Muscle layer of duodenum (tissue), 2 donors: ENCODE data around the gene ARL16.

ENCODE experiments used
- H3K27ac ChIP-seq: one replicate; pipeline ENCODE4 v1.7.0; 2013; ENCODE audit warnings: mild to moderate bottlenecking, low read length
- H3K27me3 ChIP-seq: one replicate; pipeline ENCODE4 v1.7.0; 2013; ENCODE audit warnings: low read depth, mild to moderate bottlenecking, control low read depth, low read length
- H3K36me3 ChIP-seq, 2 donors: one replicate each; pipeline ENCODE4 v1.7.0; 2013; ENCODE audit warnings: low read length in 2 of 2, control low read depth in 1 of 2, mild to moderate bottlenecking in 1 of 2; ENCODE audit not compliant: insufficient read depth in 2 of 2, control insufficient read depth in 1 of 2
- H3K4me1 ChIP-seq, 2 donors: one replicate each; pipeline ENCODE4 v1.7.0; 2013; ENCODE audit warnings: low read length in 2 of 2, mild to moderate bottlenecking in 2 of 2, control low read depth in 1 of 2, moderate library complexity in 1 of 2; ENCODE audit not compliant: insufficient read depth in 2 of 2, control insufficient read depth in 1 of 2
- H3K4me3 ChIP-seq, 2 donors: one replicate each; pipeline ENCODE4 v1.7.0; 2013; ENCODE audit warnings: low read length in 2 of 2, low read depth in 1 of 2, mild to moderate bottlenecking in 1 of 2
- H3K9me3 ChIP-seq, 2 donors: one replicate each; pipeline ENCODE4 v1.7.0; 2013; ENCODE audit warnings: low read length in 2 of 2, control low read depth in 1 of 2, mild to moderate bottlenecking in 1 of 2; ENCODE audit not compliant: control insufficient read depth in 1 of 2
- donor health status: healthy.

The ARL16 gene

DNA sequence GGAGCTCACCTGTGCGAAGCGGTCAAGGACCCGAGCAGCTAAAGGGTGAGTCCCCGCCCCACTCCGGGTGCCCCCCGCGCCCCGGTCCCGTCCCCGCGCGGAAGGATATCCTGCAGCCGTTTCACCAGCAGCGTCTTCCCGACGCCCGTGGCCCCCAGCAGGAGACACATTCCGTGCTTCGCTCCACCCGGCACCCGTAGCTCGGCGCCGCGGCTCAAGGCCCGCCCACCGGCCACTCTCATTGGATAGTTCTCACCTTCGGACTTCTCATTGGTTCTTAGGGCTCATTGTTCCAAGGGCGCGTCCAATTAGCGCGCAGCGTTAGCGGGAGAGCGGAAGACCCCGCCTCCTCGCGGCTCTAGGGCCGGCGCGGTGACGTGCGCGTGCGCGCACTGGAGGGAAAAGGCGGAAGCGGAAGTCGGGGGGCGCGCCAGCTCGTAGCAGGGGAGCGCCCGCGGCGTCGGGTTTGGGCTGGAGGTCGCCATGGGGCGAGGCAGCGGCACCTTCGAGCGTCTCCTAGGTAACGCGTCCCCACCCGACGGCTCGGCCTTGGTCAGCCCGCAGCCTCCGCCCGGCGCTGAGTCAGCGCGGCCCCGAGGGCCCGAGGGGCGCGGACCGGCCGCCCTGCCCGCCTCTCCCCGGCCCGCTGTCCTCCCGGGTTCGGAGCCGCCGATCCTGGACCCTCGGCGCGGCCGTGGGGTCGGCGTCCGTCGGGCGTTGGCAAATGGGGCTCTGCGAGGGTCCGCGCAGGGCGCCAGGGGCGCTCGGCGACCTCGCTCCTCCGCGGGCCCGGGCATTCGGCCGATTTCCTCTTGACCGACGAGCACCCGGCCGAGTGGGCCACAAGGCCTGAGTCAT, at the start of gene ARL16, which contains the start of gene HGS:
TSS of gene ARL16 (minus strand) at position 214 of the 858 bp plus-strand sequence. CDS start at position 170, 44 bp downstream.
TSS of gene HGS (plus strand) at position 428 of the 858 bp plus-strand sequence. CDS start at position 484, 56 bp downstream.
- H3K4me1 ChIP-seq: peaks cover 9 to 25% of the 10 kb centered on the region in 2 donors
- peak within 1 kb of the TSS; percentile 81 to 82 for H3K4me3 ChIP-seq
- peaks cover 21 to 44% of the 10 kb centered on the region in 2 donors for H3K36me3 ChIP-seq
- peak within 1 kb of the TSS; percentile 56 for H3K27ac ChIP-seq
- no peaks in the 10 kb centered on the region for H3K27me3 ChIP-seq
- no peaks in the 10 kb centered on the region for H3K9me3 ChIP-seq

DNA sequence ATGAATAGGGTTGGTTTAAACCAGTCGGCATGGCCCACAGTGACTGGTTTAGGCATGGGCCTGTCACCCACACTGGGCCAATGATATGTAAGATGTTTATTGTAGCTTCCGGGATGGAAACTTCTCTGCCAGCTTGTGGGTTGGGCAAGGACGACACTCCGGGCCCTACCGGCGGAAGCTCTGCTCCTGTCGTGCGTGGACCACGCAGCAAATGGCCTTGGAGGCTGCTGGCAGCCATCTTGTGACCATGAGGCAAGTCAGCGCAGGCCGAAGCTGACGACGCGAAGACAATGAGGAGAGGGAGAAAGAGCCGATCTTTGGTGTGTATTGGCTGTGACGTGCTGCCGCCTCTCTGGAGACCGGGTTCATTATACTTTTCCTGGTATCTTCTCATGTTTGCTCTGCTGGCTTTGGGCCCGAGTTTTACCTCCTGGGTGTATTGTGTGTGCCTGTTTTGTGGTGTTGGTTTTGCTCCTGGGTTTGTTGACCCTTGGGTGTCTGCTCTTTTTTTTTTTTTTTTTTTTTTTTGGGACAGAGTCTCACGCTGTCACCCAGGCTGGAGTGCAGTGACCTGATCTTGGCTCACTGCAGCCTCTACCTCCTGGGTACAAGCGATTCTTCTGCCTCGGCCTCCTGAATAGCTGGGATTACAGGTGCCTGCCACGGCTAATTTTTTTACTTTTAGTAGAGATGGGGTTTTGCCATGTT, 43.9 kb upstream of the ARL16 start:
- H3K4me3 ChIP-seq: no peak overlapping the region
- no peaks in the 10 kb centered on the region for H3K27me3 ChIP-seq
- no peaks in the 10 kb centered on the region for H3K9me3 ChIP-seq
- H3K27ac ChIP-seq: no peak overlapping the region
- no peaks in the 10 kb centered on the region for H3K36me3 ChIP-seq
- H3K4me1 ChIP-seq: no peaks in the 10 kb centered on the region

- H3K4me3 ChIP-seq: no peak overlapping the region
- H3K27me3 ChIP-seq: no peaks in the 10 kb centered on the region
- H3K27ac ChIP-seq: no peak overlapping the region
- no peaks in the 10 kb centered on the region for H3K9me3 ChIP-seq
- H3K36me3 ChIP-seq: no peaks in the 10 kb centered on the region
- H3K4me1 ChIP-seq: no peaks in the 10 kb centered on the region
Measured at GRCh38 chr17:81726004-81726403, 42.4 kb upstream of the ARL16 start.

GRCh38 chr17:81725439-81725838, 41.8 kb upstream of the ARL16 start:
- Histone ChIP-seq H3K27ac (no peak overlapping the region), H3K27me3 (no peaks in the 10 kb centered on the region), H3K4me1 (no peaks in the 10 kb centered on the region)

DNA sequence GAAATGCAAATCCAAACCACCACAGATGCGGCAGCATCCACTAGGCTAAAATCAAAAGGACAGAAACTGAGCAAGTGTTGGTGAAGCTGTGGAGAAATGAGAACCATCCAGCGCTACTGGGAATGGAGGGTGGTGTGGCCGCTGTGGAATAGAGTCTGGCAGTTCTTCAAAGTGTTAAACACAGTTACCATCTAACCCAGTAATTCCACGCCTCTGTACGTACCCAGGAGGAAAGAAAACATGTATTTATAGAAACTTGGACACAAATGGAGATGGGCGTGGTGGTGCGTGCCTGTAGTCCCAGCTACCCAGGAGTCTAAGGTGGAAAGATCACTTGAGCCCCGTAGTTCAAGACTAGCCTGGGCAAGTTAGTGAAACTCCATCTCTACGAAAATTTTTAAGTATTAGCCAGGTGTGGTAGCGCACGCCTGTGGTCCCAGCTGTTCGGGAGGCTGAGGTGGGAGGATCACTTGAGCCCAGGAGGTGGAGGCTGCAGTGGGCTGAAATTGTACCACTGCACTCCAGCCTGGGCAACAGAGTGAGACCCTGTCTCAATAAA, 40.1 kb upstream of the ARL16 start:
- no peaks in the 10 kb centered on the region for H3K27me3 ChIP-seq
- no peaks in the 10 kb centered on the region for H3K9me3 ChIP-seq
- no peak overlapping the region for H3K27ac ChIP-seq
- no peaks in the 10 kb centered on the region for H3K36me3 ChIP-seq
- H3K4me1 ChIP-seq: no peaks in the 10 kb centered on the region
- H3K4me3 ChIP-seq: no peak overlapping the region

More at GRCh38 chr17:81725439-81725838, 41.8 kb upstream of the ARL16 start:
- Histone ChIP-seq H3K36me3 (no peaks in the 10 kb centered on the region), H3K4me3 (no peak overlapping the region), H3K9me3 (no peaks in the 10 kb centered on the region)

- Histone ChIP-seq H3K36me3 (no peaks in the 10 kb centered on the region), H3K27ac (no peak overlapping the region)
Measured at GRCh38 chr17:81722184-81723120, 38.9 kb upstream of the ARL16 start.

GRCh38 chr17:81720267-81721071, 36.9 kb upstream of the ARL16 start:
- no peaks in the 10 kb centered on the region for H3K9me3 ChIP-seq
- no peaks in the 10 kb centered on the region for H3K27me3 ChIP-seq
- no peak overlapping the region for H3K4me3 ChIP-seq
- H3K27ac ChIP-seq: no peak overlapping the region
- no peaks in the 10 kb centered on the region for H3K36me3 ChIP-seq
- no peaks in the 10 kb centered on the region for H3K4me1 ChIP-seq

More at GRCh38 chr17:81722184-81723120, 38.9 kb upstream of the ARL16 start:
- H3K27me3 ChIP-seq: no peaks in the 10 kb centered on the region
- H3K9me3 ChIP-seq: no peaks in the 10 kb centered on the region
- no peak overlapping the region for H3K4me3 ChIP-seq
- H3K4me1 ChIP-seq: no peaks in the 10 kb centered on the region

DNA sequence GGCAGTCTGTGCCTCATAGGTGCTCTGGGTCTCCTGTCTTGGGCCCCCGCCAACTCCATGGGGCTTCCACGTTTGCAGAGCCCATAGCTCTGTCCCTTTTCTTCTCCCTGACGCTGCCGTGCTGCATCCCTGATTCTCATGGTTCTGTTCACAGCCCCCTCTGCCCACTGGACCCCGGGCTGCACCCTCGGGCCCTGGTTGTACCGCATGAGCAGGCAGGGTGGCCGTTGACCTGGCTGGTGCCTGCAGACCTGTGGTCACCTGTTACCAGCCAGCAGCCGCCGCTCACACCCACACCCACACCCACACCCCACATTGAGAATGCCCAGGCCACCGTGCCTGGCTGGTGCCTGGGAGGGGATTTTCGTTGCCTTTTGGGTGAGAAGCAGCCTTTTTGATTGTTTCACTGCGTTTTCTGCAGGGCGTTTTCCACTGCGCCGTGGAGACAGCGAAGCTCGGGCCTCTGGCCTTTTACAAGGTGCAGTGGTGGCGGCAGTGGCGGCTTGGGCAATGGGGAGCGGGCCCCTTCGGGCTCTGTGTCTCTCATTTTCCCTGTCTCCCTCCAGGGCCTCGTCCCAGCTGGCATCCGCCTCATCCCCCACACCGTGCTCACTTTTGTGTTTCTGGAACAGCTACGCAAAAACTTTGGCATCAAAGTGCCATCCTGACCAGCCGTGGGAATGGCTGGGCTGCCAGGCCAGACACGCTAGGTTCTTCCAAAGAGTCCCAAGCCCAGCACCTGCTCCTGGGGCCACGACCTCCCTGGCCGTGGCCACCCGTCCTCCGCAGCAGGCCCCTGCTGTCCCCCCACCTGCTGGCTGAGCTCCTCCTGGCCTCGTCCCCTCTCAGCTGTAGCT, 36.0 kb upstream of the ARL16 start:
- Histone ChIP-seq H3K4me1 (no peaks in the 10 kb centered on the region), H3K27ac (no peak overlapping the region), H3K36me3 (no peaks in the 10 kb centered on the region), H3K9me3 (no peaks in the 10 kb centered on the region), H3K27me3 (no peaks in the 10 kb centered on the region), H3K4me3 (no peak overlapping the region)

- no peaks in the 10 kb centered on the region for H3K36me3 ChIP-seq
- no peak overlapping the region for H3K4me3 ChIP-seq
- no peak overlapping the region for H3K27ac ChIP-seq
- peaks cover 0 to 6% of the 10 kb centered on the region in 2 donors for H3K4me1 ChIP-seq
- no peaks in the 10 kb centered on the region for H3K9me3 ChIP-seq
- no peaks in the 10 kb centered on the region for H3K27me3 ChIP-seq
Measured at GRCh38 chr17:81717766-81718089, 34.1 kb upstream of the ARL16 start.
